Measurements from ENCODE around the gene FAM72C.
"Not testable (repeated sequence)": the region's sequence is repeated elsewhere in the genome, so short reads cannot be mapped to it uniquely, and the experiment has no call there.

DNA sequence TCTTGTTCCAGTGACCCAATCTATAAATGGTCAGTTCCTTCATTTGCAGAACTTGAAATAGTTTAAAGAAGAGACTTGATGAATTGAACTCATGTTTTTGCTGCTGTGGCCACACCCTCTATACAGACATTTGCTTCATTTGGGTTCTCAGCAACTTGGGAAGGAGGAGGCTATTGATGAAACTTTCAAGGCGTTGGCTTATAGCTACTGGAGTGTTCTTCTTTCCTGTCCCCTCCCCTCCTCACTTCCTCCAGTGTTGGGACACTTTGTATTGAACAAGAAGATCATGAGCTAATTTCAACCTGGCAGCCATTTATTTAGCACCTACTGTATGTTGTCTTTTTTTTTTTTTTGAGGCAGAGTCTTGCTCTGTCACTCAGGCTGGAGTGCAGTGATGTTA is 17.9 kb upstream of the FAM72C start:
- TF ChIP-seq CTCF, POLR2A (IDR thresholded peaks at IDR 0.05): not testable (repeated sequence)
